Stimulated activated CD8-positive, alpha-beta memory T cell treated with anti-CD3 and anti-CD28 coated beads, Interleukin-12 subunit alpha, Interleukin-12 subunit beta, amount 100 ng/mL, for 1 hour (primary cell): ENCODE measurements around the gene STK32C.
"Not testable (repeated sequence)": the region's sequence is repeated elsewhere in the genome, so short reads cannot be mapped to it uniquely, and the experiment has no call there.

Experiments used
- DNase-seq: peaks from one replicate; pipeline ENCODE4 v3.0.0-alpha.2; 2020; ENCODE audit warnings: low read depth

Gene STK32C

DNA sequence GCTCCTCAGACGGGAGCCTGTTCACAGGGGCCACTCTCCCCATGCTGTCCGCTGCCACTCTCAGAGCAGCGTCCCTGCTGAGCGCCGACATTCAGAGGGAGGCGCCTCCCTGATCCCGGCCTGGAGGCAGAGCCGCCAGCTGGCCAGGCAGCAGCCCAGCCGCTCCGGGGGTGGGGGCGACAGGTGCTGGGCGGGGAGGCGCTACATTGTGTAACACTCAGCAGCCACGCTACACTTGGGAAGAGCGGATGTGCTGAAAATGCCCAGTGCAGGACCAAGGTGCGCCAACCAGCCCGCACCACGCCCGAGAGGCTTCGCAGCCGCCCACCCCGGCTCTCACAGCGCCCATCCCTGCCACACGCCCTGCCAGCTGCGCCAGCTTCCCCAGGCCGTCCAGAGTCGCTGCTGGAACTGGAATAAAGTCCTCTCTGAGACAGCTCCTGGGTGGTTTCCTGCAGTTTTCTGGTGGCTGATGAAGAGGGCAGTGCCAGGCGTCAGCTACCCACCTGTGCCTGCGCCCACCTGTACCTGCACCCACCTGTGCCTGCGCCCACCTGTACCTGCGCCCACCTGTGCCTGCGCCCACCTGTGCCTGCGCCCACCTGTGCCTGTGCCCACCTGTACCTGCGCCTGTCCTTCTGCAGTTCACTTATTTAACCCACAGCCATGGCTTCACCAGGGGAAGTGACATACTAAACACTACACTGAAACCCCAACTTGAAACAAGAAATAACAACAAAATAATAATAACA is 25.7 kb downstream of the STK32C start:
- no peak for DNase-seq

- no peak for DNase-seq
Observed at GRCh38 chr10:132280646-132281074, 27.1 kb downstream of the STK32C start.

DNA sequence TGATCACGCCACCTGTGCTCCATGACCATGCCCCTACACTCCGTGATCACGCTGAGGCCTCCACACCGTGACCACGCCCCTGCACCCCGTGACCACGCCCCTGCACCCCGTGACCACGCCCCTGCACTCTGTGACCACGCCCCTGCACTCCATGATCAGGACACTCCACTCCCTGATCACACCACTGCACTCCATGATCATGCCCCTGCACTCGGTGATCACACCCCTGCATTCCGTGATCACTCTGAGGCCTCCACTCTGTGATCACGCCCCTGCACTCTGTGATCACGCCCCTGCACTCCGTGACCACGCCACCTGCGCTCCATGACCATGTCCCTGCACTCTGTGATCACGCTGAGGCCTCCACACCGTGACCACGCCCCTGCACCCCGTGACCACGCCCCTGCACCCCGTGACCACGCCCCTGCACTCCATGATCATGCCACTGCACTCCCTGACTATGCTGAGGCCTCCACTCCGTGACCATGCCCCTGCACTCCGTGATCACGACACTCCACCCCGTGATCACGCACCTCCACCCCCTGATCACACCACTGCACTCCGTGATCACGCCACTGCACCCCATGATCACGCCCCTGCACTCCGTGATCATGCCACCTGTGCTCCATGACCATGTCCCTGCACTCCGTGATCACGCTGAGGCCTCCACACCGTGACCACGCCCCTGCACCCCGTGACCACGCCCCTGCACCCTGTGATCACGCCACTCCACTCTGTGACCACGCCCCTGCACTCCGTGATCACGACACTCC is 27.7 kb downstream of the STK32C start:
- DNase-seq = no peak

GRCh38 chr10:132277311-132277741 is 30.4 kb downstream of the STK32C start:
- DNase-seq = no peak

DNA sequence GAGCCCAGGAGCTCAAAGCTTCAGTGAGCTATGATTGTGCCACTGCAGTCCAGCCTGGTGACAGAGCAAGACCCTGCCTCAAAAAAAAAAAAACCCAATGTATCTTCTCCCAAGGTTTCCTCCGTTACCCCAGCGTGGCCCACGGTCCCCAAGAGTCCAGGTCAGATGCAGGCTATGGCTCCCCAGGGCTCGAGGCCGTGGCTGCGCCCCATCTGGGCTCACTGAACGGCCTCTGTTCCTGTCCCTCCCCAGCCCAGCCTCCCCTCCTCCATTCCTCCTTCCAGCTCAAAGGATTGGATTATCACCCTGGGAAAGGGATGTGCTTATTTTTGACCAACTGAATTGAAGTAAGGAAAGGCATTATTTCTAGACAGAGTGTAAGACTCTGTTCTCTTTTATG is 31.0 kb downstream of the STK32C start:
- no peak for DNase-seq

DNA sequence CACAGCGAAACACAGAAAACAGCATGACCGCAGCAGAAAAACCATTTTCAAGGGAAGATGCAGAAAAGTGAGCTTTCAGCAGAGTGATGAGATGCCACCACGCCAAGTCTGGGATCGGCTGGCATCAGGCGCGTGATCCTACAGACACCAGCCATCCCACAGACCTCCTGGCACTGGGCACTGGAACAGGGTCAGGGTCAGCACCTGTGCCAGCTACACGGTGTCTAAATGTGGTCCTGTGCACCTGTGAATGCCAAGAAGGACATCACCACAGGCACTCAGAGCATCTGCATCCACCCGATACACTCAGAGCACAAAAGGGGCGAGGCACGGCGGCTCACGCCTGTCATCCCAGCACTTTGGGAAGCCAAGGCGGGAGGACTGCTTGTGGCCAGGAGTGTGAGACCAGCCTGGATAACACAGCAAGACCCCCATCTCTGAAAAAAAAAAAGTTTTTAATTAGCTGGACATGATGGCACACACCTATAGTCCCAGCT is 31.5 kb downstream of the STK32C start:
- no peak for DNase-seq

- DNase-seq = no peak
Observed at GRCh38 chr10:132275426-132276178, 32.1 kb downstream of the STK32C start.

DNA sequence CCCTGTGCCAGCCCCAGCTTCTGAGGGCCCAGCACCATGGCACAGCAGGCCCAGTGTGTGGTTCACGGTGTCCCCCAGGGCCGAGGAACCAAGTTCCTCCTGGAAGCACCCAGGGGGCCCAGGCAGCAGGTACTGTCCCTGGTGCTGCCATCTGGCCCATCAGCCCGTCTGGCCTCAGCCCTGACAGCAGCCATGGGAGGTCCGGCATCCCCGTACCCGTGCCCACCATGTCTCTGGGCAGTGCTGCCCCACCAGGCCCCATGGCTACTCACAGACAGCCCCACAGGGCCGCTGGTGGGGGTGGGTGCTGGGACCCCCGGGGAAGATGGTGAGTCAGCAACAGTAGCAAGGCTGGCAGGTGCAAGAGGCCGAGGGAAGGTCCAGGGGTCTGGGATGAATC is 32.8 kb downstream of the STK32C start:
- DNase-seq = no peak

- DNase-seq = no peak
Observed at GRCh38 chr10:132274581-132274980, 33.2 kb downstream of the STK32C start.

DNA sequence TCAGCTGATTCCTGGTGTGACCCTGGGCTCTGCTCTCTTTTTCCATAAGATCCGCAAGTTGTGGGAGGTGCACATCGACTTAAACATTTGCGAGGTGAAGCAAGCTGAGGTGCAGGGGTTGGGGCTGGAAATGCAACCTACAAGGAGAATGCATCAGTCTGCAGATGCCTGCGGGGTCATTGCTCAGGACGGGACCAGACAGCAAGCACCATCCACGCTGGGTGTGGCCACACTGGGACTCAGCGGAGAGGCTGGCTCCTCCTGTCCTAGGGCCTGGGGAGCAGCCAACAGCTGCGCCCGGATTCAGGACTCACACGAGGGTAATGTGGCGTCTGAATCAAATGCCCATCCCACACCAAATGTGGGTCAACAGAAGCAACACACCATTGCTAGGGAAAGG is 33.8 kb downstream of the STK32C start:
- no peak for DNase-seq

DNA sequence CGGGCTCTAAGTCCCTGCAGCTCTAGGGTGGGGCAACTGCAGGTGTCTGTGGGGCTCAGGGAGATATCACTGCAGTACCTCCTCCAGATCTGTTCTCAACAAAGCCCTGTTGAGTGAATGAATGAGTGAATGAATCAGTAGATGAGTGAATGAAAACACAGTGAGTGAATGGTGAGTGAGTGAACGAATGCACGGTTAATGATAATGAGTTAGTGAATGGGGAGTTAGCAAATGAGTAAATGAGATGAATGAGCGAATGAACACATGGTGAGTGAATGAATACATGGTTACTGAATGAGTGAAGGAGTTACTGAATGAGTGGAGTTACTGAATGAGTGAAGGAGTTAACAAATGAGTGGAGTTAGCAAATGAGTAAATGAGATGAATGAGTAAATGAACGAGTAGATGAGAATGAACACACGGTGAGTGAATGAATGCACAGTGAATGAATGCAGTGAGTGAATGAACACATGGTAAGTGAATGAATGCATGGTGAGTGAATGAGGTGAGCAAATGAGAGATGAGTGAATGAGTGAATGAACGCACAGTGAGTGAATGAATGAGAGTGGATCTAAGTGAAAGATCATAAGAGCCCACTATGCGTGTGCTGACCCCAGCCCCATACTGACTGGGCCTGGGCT is 34.3 kb downstream of the STK32C start:
- no peak for DNase-seq

DNA sequence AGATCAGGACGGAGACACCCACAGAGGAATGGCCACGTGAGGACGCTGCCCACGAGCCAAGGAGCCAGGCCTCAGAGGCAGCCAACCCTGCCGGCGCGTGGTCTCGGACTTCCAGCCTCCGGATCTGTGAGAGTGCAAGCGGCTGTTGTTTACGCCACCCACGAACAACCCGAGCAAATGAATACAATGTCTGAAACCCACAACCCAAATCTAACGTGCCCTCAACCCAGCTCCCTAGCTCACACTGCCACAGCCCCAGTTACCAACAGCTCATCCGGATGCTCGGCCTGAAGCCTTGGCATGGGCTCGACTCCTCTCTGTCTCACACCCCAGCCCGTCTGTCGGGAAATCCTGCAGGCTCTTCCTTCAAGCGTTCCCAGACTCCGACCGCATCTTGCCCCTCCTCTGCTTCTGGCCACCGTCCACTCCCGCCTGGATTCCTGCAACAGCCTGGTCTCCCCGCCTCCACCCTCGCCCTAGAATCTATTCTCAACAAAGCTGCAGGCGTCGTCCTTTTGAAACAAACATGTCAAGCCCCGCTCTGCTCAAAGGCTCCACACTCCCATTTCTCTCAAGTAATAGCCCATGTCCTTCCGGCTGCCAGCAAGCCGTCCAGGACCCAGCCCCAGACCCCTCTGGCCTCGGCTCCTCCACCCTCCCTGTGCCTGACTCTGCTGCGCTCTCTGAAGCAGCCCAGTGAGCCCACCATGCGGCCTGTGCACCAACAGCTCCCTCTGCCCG is 35.3 kb downstream of the STK32C start:
- no peak for DNase-seq

- no peak for DNase-seq
Observed at GRCh38 chr10:132271458-132272230, 36.1 kb downstream of the STK32C start.

GRCh38 chr10:132270721-132271457 is 36.9 kb downstream of the STK32C start:
- no peak for DNase-seq

- DNase-seq = no peak
Observed at GRCh38 chr10:132270256-132270655, 37.5 kb downstream of the STK32C start.

DNA sequence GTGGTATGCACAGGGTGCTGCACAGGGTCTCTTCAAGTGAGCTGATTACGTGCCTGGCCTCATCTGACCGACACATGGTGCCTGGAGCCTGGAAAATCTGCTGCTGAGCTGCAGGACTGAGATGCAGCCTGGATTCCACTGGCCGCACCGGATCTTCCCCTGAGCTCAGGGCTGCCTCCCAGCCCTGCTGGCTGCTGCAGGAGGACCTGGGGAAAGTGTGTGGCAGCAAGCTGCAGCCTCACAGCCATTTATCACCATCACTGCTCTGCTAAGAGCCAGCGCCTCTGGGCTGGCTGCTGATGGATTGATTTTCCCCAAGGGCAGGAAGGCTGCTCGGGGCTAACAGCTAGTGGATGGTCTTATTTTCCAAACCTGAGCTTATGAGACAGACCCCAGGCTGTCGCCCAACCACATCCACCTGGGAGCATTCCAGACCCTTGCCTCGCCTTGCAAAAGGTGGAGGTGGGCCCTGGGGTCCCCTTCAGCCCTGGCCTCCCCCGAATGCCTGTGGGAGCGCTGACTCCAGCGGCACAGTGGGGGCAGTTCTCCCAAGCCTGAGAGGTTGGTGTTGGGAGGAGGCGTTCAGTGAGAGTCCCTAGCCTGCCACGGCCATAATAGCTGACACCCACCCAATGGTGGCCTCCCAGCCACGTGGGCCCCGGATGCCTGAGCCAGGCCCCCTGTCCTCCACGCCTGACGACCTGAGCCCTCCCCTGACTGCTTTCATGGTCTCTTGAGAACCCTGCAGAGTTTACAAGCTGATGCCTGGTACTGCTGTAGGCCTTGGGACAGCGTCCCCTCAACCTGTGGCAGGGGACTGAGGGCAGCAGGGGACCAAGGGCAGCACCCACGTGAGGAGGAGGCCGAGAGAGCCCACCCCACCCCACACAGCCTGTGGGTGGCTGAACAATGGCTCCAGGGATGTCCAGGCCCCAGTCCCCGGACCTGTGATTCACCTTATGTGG is 38.2 kb downstream of the STK32C start:
- DNase-seq = no peak

- DNase-seq = not testable (repeated sequence)
Observed at GRCh38 chr10:132267916-132268315, 39.8 kb downstream of the STK32C start.

GRCh38 chr10:132266594-132267161 is 41.1 kb downstream of the STK32C start:
- DNase-seq = no peak
